Gastrocnemius medialis (tissue), 4 donors: ENCODE data around the gene EFHD2. TPM values are rescaled to one million over a fixed set of nuclear protein-coding genes. Genes with fewer than 3 reads are reported as not detected.

ENCODE experiments used
- ATAC-seq, 2 donors: fragments of 150-250 bp; one replicate each; pipeline ENCODE4 v1.9.1; 2016
- DNase-seq, 2 donors: peaks; one replicate each; pipeline ENCODE4 v3.0.0-alpha.2; 2019
- H3K27ac ChIP-seq, 4 donors: fragments of 200-600 bp; sonication (generic); 1 replicate in 1 of 4; 2 replicates in 3 of 4; pipeline ENCODE4 v1.5.1; 2016 to 2018; ENCODE audit warnings: mild to moderate bottlenecking in 2 of 4, moderate library complexity in 1 of 4
- H3K27me3 ChIP-seq, 3 donors: fragments of 200-600 bp; sonication (generic) in 2 of 3; 1 replicate in 1 of 3; 2 replicates in 2 of 3; pipeline versions ENCODE4 v1.5.1 to v1.6.0; 2016 to 2019; ENCODE audit warnings: mild to moderate bottlenecking in 1 of 3, moderate library complexity in 1 of 3
- H3K36me3 ChIP-seq, 2 donors: fragments of 200-600 bp; sonication (generic) in 1 of 2; one replicate each; pipeline ENCODE4 v1.5.1; 2017 to 2018
- H3K4me1 ChIP-seq, 2 donors: fragments of 200-600 bp; sonication (generic) in 1 of 2; one replicate each; pipeline ENCODE4 v1.5.1; 2016 to 2017; ENCODE audit warnings: mild to moderate bottlenecking in 2 of 2
- H3K4me3 ChIP-seq, 4 donors: fragments of 200-600 bp; sonication (generic) in 3 of 4; 1 replicate in 1 of 4; 2 replicates in 3 of 4; pipeline ENCODE4 v1.5.1; 2016 to 2019; ENCODE audit warnings: mild to moderate bottlenecking in 2 of 4
- H3K9me3 ChIP-seq, 3 donors: fragments of 200-600 bp; sonication (generic) in 2 of 3; 1 replicate in 1 of 3; 2 replicates in 2 of 3; pipeline ENCODE4 v1.5.1; 2016 to 2019
- POLR2A ChIP-seq, 2 donors: fragments of 450-650 bp; IDR thresholded peaks; one replicate each; pipeline ENCODE4 v1.6.1; 2017; ENCODE audit warnings: antibody characterized with exemption in 2 of 2, mild to moderate bottlenecking in 2 of 2, moderate library complexity in 2 of 2
- in situ Hi-C, 4 donors: fragments of 200-750 bp; cut with MboI; loops; one replicate each; pipeline versions ENCODE4 v1.15.0 to v1.8.0; 2017; ENCODE audit warnings: low sequenced_read_pairs in 4 of 4
- intact Hi-C: fragments of 100-400 bp; cut with DNase I; formaldehyde crosslinking; loops from one replicate; pipeline ENCODE4 v1.15.1; 2023; ENCODE audit warnings: low total_unique reads
- total RNA-seq, 4 donors: library from RNA; depleted of rRNA; stranded (reverse); fragments of >200 nt; gene quantifications; one replicate each; pipeline versions ENCODE4 v1.1.0 to v1.2.3, GENCODE V29; 2016
- TF ChIP-seq, protein P1 (sequence below), 5 experiments: fragments of 450-650 bp in 3 of 5; fragments of 200-600 bp in 2 of 5; sonication (generic) in 2 of 5; IDR thresholded peaks in 4 of 5; conservative IDR thresholded peaks in 1 of 5; 1 replicate in 4 of 5; 2 replicates in 1 of 5; pipeline ENCODE4 v1.5.1; 2016 to 2019; ENCODE audit warnings: antibody characterized with exemption in 5 of 5, mild to moderate bottlenecking in 3 of 5, moderate library complexity in 3 of 5

EFHD2 gene
- total RNA-seq, 4 donors from 2014 or later = 2.9 to 8.1 (median 5.3) TPM

DNA sequence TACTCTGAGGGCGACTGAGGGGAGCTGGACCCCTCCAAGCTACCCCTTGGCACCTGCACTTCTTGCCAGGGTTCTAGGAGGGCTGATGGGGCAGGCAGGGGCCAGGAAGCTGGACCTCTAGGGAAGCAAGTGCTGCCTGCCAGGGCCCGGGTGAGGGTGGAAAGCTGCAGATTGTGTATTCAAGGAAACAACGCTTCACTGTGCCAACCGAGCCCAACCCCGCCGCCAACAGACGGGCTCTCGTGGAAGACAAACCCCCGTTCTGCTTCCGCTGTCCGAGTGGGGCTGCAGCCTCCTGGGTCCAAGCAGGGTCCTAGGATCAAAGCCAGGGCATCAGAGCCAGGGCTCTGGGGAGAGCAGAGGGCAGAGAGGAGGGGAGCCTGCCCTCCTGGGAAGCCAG, 3.2 kb downstream of the EFHD2 start:
- TF ChIP-seq, protein P1, sequence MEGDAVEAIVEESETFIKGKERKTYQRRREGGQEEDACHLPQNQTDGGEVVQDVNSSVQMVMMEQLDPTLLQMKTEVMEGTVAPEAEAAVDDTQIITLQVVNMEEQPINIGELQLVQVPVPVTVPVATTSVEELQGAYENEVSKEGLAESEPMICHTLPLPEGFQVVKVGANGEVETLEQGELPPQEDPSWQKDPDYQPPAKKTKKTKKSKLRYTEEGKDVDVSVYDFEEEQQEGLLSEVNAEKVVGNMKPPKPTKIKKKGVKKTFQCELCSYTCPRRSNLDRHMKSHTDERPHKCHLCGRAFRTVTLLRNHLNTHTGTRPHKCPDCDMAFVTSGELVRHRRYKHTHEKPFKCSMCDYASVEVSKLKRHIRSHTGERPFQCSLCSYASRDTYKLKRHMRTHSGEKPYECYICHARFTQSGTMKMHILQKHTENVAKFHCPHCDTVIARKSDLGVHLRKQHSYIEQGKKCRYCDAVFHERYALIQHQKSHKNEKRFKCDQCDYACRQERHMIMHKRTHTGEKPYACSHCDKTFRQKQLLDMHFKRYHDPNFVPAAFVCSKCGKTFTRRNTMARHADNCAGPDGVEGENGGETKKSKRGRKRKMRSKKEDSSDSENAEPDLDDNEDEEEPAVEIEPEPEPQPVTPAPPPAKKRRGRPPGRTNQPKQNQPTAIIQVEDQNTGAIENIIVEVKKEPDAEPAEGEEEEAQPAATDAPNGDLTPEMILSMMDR (IDR thresholded peaks at IDR 0.05 in 4 of 5, conservative IDR thresholded peaks at IDR 0.05 in 1 of 5) = no peak
- TF ChIP-seq POLR2A (IDR thresholded peaks at IDR 0.05) = no peak
- no peak for DNase-seq
- H3K36me3 ChIP-seq = no peaks in the 10 kb centered on the region
- intact Hi-C loops = no loop called here
- no peak overlapping the region for H3K4me3 ChIP-seq
- H3K9me3 ChIP-seq = no peaks in the 10 kb centered on the region
- in situ Hi-C loops = no loop called here
- H3K4me1 ChIP-seq = peaks cover 7 to 11% of the 10 kb centered on the region in 2 donors
- no peak for ATAC-seq
- peak overlapping the region in 1 of 4 donors; percentile 48 for H3K27ac ChIP-seq
- peaks cover 4 to 15% (median 11%) of the 10 kb centered on the region in 3 donors for H3K27me3 ChIP-seq

DNA sequence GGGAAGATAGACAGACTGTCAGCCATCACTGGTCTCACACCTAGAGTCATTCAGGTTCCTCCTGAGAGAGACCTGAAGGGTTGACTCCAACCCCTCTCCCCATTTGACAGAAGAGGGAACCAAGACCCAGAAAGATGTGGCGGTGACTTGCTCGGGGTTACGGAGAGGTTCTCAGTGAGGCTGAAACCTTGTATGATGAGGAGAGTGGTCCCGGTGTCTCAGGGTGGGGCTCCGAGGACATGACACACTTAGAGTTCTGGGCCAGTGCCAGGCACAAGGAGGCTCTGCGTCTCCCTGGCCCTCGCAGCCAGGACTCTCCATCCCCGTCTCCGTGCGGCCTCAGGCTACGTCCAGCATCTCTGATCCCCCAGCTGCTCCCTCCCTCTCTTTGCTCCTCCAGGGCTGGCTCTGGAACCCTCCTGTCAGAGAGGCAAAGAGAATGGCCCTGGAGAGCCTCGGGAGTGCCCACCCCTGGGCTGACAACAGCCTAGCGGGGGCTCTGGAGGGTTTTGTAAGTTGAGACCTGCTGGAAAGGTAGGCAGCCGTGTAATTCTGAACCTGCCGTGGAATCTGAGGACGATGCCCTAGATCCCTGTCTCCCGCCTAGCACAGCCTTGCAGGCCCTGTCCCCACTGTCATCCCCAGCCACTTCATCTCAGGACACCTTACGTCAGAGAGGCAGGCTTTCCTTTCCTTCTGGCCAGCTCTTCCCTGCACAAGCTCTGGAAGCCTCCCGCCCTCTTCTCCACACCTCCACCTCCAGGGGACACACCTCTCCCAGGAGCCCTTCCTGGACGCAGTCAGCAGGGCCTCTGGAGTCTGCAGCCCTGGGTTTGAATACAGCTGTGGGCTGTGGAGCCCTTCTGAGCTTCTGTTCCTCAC, 4.1 kb downstream of the EFHD2 start:
- Histone ChIP-seq H3K9me3 (no peaks in the 10 kb centered on the region), H3K4me3 (no peak overlapping the region), H3K27me3 (peaks cover 4 to 15% (median 11%) of the 10 kb centered on the region in 3 donors), H3K36me3 (no peaks in the 10 kb centered on the region), H3K4me1 (peaks cover 7 to 11% of the 10 kb centered on the region in 2 donors), H3K27ac (peak overlapping the region in 1 of 4 donors; percentile 48)
- TF ChIP-seq, protein P1 (IDR thresholded peaks at IDR 0.05 in 4 of 5, conservative IDR thresholded peaks at IDR 0.05 in 1 of 5) = no peak
- no peak for TF ChIP-seq POLR2A (IDR thresholded peaks at IDR 0.05)
- in situ Hi-C loops (no loop called here), intact Hi-C loops (no loop called here)
- ATAC-seq = no peak
- DNase-seq = no peak

DNA sequence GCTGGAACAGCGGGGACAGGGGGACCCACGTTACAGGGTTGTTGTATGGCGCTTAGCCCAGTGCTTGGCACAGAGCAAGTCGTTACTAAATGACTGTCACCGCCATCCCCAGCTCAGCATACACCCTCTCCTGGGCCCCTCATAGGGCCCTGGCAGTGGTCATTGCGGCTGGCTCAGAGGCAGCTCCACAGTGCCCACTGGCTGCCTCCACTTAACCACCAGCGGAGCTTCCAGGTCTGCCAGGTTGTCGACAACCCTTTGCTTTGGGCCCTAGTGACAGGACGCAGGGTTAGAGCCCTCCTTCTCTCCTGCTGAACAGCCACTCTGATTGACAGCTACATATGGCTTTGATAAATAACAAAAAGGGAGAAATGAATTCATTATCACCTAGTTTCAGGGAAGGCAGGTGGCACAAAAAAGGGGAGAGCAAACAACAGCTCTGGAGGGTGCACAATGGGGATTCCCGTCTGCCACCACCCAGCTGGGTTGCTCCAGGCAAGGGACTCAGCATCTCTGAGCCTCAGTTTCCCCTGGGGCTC, 4.8 kb downstream of the EFHD2 start:
- no peaks in the 10 kb centered on the region for H3K9me3 ChIP-seq
- intact Hi-C loops (no loop called here), in situ Hi-C loops (no loop called here)
- no peaks in the 10 kb centered on the region for H3K36me3 ChIP-seq
- no peak overlapping the region for H3K4me3 ChIP-seq
- TF ChIP-seq, protein P1 (IDR thresholded peaks at IDR 0.05 in 4 of 5, conservative IDR thresholded peaks at IDR 0.05 in 1 of 5) = no peak
- TF ChIP-seq POLR2A (IDR thresholded peaks at IDR 0.05) = no peak
- peak overlapping the region in 1 of 4 donors; percentile 58 for H3K27ac ChIP-seq
- no peak for ATAC-seq
- peaks cover 4 to 15% (median 11%) of the 10 kb centered on the region in 3 donors for H3K27me3 ChIP-seq
- H3K4me1 ChIP-seq = peaks cover 7% of the 10 kb centered on the region in 2 donors
- no peak for DNase-seq

DNA sequence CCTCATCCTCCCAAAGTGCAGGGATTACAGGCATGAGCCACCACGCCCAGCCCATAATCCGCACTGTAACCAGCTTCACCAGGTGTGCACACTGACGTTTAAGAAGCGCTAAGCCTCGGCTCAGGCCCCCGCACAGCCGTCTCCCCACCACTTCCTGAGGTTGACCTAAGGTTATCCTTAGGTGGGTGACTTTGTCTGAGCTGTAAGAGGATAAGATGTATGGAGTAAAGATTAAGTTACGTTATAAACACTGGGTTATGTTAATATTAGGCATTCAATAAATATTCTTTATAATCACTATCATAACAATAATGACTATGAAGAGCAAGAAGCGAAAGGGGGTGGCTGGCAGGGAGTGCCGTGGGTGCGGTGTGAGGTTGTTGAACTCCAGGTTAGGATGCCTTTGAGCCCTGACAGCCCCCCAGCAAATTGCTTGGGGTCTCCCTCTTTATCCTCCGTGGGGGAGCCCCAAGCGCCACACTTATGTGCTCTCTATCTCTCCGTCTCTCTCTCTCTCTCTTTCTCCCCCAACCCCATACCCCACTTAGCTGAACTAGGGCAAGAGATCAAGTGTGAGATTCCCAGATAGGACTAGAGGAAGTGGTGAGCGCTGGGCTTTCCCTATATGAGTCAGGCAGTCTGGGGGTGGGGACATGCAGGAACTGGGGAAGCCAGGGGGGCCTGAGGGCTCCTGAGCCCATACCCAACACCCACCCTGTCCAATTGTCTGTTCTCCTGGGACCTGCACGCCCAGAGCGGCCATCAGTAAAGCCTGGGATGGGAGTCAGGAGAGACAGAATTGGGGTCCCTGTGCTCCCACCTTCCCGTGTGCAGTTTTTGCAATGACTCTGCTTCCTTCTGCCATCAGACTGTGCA, 7.6 kb downstream of the EFHD2 start:
- Histone ChIP-seq H3K9me3 (no peaks in the 10 kb centered on the region), H3K4me1 (peaks cover 0 to 7% of the 10 kb centered on the region in 2 donors), H3K27me3 (no peaks in the 10 kb centered on the region), H3K4me3 (no peak overlapping the region), H3K27ac (peak overlapping the region in 3 of 4 donors; percentile 42 to 71 (median 58)), H3K36me3 (no peaks in the 10 kb centered on the region)
- in situ Hi-C loops (no loop called here), intact Hi-C loops (no loop called here)
- no peak for TF ChIP-seq POLR2A (IDR thresholded peaks at IDR 0.05)
- TF ChIP-seq, protein P1 (IDR thresholded peaks at IDR 0.05 in 4 of 5, conservative IDR thresholded peaks at IDR 0.05 in 1 of 5) = no peak
- ATAC-seq (no peak), DNase-seq (no peak)
